COLO668 (cell line): ENCODE measurements around the gene KIF9.
A peak's percentile ranks its signal among the peaks of the same experiment; 100 is the strongest.
"Not testable (repeated sequence)": the region's sequence is repeated elsewhere in the genome, so short reads cannot be mapped to it uniquely, and the experiment has no call there.

Source experiments
- DNase-seq: peaks from one replicate; lab custom pipeline; 2025; ENCODE audit not compliant: unreplicated experiment; lab: John Stamatoyannopoulos, UW

Gene KIF9

DNA sequence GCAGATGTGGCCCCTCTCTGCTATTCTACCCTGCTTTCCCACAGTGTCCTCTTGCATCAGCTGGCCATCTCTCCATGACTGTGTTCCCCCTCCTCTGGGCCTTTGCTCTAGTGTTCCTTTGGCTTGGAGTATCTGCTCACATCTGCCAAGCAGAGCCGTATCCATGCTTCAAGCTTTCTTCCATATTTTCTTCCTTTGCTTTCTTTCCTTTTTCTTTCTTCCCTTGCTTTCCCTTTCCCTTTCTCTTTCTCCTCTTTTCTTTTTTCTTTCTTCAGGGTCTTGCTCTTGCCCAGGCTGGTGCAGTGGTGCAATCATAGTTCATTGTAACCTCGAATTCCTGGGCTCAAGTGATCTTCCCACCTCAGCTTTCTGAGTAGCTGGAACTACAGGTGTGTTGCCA, 12.7 kb upstream of the KIF9 start:
- no peak for DNase-seq

DNA sequence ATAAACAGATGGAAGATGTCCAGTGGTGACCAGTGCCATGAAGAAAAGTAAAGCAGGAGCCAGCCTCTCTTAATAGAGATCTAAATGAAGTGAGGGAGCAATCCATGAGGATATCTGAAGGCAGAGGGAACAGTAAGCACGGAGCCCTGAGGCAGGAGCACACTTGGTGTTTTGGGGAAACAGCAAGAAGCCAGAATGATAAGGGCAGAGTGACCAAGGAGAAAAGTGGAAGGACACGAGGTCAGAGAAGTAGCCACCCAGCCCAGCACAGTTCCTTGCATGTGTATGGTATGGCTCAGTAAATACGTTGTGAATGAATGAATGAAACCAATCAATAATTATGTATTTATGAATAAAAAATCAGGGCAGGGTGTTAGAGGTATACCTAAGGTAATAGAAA, 11.8 kb upstream of the KIF9 start:
- DNase-seq, result no peak

DNA sequence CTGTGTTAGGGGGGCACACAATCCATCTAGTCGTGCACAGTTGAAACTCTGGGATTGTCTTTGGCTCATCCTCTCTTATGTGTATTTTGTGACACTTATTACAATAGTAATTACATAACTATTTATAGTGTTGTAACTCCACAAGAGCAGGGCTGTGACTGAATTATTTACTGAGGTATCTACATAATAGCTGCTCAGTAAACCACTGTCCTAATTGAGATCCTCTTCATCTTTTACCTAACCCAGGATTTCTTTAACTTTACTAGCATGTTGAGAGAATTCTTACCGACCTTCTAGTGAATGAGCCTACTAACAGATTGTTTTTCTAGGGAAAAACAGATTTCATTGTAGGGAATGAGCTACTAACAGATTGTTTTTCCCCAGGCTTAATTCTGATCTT, 11.2 kb upstream of the KIF9 start:
- DNase-seq, result no peak

DNA sequence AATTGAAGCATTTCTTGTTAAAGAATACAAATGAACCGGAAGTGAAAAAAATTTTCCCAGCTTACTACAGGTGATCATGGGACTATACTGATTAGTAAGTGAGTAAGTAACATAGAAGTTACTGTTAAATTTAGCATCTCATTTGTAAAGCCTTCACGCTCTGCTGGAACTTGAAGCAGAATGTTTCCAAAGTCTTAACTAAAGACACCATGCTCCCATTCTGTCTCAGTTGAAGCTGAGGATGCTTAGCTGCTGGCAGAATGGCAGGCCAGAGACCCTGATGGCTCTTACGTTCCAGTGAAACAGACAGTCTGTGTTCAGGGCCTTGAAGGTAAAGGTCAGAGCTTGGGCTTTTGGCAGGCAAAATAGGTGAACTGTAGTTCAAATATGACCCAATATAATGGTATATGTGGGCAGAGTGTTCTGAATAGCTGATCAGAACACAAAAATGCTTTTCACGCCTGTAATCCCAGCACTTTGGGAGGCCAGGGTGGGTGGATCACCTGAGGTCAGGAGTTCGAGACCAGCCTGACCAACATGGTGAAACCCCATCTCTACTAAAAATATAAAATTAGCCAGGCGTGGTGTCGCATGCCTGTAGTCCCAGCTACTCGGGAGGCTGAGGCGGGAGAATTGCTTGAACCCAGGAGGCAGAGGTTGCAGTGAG, 9.3 kb upstream of the KIF9 start:
- DNase-seq, result not testable (repeated sequence)

DNA sequence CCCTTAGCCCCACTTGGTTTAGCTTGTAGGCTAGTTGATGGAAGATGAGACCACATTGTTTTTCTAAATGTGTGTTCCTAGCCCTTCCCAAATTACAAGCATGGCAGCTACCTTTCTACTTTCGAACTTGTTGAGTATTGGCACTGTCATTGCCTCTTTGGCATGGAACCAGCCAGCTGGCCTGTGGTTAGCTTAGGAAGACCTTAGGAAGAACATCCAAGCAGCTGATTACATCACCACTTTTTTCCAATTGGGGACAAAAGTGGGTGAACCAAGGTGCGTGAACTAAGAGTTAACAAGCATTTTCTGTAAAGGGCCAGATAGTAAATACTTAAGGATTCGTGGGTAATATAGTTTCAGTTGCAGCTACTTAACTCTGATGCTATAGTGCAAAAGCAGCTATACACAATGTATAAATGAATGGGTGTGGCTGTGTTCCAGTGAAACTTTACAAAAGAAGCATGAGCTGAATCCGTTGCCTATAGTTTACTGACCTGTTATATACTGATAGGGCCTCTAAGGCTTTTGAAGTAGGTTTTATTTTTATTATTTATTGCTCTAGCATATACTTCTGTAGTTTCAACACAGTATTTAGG, 8.7 kb upstream of the KIF9 start:
- DNase-seq, result no peak

DNA sequence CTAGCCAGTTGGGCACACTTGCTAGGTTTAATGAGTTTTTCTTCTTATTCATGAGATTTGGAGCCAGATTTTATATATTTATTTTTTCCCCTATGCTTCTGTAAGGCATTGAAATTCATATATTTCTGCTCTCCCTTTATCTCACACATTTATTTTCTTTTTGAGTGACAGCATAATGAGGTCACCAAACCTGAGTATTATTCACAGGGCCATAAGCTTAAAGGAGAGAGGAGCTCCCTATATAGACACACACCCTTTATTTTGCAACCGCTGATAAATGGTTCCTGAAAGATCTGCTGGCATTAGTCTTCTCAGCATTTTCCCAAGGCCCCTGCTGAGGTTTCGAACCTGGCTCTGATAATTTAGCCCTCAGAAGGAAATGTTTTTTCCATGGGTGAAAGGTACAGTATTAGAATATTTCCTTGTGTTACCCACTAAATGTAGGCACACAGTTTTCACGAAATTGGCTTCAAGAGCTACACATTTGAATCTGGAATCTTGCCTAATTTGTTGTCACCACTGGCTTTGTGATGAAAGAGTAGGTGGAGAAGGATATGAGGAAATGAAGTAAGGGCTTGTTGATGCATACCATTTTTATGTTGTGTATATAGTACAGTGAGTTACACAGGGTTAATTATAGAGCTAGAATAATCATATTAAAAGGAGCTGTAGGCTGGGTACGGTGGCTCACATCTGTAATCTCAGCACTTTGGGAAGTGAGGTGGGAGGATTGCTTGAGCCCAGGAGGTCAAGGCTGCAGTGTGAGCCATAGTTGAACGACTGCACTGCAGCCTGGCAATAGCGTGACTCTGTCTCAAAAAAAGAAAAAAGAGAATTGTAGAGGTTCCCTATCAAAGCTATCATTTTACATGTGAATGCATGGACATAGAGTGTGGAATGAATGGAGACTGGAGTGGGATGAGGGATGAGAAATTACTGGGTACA, 6.6 kb upstream of the KIF9 start:
- no peak for DNase-seq

DNA sequence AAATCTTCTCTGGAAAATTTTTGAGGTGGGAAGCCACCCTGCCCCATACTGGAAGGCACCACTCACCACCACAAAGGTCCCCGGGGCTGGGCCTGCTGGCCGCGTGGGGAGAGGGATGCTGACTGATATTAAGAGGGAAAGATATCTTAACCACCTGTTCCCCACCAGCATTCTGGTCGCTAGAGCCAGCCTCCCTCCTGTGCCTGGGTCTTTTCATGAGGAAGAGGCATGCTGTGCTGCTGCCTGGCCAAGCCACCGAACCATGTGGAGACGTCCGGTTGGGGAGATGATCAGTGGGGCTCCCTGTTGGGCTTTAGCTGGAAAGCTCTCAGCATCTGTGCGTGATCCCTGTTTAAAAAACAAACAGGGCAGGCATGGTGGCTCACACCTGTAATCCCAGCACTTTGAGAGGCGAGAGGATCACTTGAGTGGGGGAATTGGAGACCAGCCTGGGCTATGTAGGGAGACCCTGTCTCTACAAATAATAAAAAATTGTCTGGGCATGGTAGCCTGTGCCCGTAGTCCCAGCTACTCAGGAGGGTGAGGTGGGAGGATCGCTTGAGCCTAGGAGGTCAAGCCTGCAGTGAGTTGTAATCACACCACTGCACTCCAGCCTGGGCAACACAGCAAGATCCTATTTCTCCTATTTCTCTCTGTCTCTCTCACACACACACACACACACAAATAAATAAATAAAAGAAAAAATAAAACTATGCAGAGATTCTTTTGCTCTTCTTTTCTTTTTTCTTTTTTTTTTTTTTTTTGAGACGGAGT, 1.2 kb upstream of the KIF9 start:
- DNase-seq, result peak; percentile 20

DNA sequence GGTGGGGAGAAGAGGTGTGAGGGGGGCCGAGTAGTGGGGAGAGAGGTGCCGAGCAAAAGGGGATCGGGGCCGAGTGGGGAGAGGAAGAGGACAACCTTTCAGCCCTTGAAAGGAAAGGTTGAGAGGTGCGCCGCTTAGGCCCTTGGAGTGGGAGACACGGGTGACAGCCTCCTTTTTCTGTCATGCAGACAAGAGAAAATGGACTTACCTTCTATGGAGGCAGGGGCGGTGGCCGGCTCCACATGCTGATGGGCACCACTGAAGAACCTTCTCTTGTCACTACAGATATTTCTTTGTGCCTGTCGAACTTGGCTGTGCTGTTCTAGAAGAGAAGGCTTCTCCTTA, 566 bp upstream of the KIF9 start:
- DNase-seq, result peak; percentile 8

DNA sequence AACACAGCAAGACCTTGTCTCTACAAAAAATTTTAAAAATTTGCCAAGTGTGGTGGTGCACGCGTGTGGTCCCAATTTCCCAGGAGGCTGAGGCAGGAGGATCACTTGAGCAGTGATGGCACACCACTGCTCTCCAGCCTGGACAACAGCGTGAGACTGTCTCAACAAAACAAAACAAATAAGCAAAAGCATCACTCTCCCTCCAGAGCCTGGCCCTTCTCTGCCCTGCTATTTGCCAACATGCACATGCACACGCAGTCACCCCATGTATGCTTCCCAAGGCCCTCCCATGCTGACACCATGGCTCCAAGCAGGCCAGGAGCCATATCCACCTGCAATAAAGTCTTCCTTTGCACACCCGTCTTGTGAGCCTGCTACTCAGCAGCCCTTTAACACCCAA, 2.1 kb downstream of the KIF9 start:
- no peak for DNase-seq

DNA sequence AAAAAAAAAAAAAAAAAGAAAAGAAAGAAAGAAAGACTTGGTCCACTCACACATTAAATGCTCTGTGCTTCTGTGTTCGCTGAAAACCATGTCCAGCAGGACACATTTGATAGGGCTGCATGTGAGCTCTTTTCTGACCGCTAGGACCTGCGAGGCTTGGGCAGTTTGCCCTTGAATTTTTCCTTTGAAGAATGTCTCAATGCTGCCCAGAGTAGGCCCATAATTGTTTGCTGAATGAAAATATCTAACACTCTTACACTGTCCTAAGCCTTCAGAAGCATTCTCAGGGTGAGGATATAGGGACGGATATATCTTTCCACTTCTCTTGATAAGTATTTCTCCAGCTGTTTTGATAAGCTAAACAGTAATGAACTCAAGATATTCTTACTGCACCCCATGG, 6.0 kb downstream of the KIF9 start:
- DNase-seq, result no peak

DNA sequence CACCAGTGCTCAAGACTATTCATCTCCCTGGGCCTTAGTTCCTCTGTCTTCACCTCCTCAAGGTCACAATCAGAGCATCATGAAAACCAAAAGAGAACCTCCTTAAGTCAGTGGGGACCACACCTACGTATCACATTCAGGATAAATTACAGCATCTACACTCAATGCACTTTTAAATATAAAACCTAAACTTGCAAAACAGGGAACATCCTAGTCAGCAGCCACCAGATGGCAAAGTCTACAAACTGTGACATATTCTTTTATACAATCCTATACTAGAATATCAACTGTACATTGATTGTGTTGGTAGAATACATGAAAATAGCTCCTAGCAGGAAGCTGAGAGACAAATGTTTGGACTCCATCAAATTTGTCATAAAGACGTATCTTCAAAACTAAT, 7.9 kb downstream of the KIF9 start:
- DNase-seq, result no peak

DNA sequence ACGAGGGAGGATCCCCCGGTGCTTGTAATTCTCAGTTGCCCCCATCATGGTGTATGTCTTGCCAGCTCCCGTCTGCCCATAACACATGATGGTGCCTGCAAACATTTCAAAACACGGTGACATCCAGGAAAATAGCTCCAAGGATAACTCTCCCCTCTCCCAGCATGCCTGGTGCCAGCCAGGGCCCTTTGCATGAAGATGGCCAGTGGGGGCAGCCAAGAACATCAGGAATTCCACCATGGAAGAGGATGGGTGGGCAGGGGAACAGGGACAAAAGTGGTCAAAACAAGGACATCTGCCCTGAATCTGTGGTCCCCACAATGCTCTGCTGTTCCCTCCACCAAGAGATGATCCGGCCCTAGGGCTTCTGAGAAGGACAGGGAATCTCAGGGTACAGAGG, 9.0 kb downstream of the KIF9 start:
- no peak for DNase-seq

DNA sequence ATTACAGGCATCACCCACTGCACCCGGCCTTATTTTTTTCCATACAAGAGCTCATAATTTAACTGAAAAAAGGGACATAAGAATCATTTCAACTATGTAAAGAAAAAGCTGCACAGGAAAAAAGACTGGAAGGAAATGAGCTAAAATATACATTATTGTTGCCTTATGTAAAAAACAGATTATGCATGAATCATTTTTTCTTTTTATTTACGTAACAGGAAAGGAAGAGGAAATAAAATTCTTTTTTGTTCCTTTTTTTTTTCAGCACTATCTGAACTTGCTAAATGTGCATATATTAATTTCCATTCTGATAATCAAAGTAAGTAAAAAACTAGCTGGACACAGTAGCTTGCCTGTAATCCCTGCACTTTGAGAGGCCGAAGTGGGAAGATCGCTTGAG, 12.1 kb downstream of the KIF9 start:
- DNase-seq, result no peak

DNA sequence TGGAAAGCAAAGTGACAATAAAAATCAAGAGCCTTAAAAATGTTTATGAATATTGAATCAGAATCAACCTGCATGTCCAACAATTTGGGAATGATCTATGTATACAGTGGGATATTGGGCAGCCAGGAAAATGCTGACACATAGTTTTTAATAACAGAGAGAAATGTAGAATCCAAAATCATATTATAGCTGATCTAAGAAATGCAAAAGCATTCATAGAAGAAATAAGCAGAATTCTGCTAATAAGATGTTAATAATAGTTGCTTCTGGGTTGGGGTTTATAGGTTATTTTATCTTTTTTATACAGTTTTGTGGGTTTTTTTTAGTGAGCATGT, 15.1 kb downstream of the KIF9 start:
- no peak for DNase-seq

DNA sequence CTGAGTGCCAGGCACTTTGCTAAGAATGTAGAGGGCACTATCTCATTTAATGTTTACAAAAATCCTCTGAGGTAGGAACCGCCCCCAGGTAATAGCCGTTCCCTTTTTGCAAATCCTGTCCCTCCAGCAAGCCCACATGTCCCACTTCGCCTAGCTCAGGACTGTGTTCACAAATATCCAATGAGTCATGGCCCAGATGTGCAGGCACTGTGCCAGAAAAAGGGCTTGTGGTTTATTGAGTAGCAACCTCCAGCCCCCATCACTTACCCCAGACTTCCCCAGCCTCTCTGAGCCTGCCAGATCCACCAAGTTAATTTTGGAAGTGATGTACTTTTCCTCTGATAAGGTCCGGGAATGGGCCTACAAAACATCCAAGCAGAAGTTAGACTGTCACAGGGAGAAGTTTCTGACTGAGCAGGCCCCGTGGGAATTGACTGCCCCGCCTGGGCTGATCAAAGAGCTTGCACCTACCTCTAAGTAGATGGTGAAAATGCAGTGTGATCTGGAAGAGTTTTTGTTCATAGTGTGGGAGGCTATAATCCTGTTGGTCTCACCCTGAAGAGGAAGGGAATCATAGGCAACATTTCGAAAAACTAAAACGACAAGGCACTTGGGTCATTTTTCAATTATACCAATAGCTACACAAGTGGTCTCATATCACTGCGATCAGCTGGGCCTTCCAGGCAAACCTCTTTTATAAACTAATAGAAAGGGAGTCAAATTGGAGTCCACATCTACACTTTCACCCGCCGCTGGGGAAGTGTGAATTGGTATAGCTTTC, 15.7 kb downstream of the KIF9 start:
- DNase-seq, result peak; percentile 40

DNA sequence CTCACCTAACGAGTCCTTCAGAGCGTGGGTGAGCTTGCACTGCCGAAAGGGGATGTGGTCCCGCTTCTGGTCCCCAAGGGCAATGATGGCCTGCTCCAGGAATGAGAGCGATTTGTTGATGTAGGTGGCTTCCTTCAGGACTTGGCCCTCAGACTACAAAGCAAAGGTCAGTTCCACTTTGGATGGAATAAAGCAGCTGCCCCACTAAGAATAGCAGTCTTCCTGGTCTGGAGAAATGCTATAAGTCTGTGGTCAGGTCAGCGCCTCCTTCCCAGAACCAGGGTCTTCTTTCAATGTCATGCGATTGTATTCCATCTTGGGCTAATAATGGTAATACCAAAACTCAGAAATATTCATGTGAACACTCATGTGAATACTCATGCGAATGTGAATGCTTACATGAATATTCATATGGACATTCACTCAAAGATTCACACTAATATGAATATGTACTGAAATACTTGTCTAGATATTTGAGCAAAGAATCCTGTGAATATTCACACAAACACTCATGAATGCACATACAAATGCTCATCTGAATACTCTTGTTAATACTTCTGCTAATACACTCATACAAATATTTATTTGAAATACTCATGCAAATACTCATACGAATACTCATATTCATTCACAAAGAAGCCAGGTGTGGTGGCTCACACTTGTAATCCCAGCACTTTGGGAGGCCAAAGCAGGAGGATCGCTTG, 16.7 kb downstream of the KIF9 start:
- DNase-seq, result no peak

DNA sequence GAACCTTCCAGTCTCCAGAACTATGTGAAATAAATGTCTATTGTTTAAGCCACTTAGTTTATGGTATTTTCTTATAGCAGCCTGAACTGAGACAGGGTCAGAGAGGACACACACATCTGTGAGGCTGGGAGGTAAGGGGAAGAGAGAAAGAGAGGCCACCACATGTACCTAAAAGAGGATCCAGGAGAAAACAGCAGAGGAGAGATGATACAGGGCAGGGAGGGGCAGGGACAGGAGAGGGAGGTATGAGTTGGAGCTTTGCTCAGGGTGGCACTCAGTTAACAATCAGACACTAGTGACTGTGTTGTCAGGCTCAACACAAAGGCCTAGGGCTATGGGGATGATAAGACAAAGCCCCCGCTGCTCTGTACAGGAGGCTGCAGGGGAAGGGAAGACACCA, 17.6 kb downstream of the KIF9 start:
- no peak for DNase-seq

DNA sequence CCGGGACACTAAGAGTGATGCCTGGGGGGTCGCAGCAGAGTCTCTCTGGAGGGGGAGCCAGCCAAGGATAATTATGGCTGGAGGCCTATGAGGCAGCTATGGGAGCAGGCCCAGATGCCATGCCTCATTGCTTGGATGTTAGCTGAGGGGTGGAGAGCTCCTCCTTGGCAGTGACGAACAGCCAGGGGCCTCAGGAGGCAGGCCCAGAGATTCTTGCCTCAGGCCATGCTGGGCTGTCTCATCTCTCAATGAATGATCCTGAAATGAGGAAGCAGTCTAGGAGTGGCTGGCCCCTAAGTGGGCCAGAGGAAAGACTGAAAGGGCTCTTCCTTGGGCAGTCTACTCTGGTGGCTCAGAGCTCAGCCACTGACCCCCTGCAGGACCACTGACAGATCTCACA, 21.3 kb downstream of the KIF9 start:
- DNase-seq, result no peak

DNA sequence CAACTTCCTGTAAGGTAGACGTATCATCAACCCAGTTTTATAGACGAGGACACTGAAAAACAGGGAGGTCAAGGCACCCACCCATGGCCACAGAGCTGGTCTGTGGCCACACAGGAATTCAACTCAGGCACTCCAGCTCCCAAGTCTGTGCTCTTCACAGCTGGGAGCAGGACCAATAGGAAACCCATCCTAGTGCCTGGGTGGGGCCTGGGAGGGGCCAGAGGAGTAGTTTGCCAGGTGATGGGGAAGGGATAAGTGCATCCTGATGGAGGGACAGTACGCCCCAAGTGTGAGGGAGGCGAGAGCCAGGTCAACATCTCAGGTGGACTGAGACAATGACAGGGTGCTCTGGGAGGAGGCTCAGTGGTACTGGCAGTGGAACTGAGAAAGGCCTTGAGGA, 22.0 kb downstream of the KIF9 start:
- no peak for DNase-seq

DNA sequence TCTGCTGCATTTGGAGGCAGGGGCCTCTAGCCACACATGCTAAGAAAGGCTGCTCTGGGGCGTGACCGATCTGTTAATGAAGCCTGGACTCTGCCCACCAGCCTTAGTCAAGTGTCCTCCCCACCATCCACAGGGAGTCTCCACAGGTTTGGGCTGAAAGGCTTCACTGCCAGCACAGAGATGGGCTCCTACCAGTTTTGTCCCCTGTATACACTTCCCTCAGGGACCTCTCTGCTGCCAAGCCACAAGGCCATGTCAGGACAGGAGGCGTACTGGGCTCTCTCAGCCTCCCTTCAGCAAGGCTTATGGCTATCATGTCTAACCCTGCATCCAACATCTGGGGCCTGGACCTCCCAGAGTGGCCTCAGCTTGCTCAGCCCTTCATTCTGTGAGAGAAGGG, 23.5 kb downstream of the KIF9 start:
- no peak for DNase-seq
